ENCODE measurements around the gene PREPL.
A peak's percentile ranks its signal among the peaks of the same experiment; 100 is the strongest.

Gene PREPL

DNA sequence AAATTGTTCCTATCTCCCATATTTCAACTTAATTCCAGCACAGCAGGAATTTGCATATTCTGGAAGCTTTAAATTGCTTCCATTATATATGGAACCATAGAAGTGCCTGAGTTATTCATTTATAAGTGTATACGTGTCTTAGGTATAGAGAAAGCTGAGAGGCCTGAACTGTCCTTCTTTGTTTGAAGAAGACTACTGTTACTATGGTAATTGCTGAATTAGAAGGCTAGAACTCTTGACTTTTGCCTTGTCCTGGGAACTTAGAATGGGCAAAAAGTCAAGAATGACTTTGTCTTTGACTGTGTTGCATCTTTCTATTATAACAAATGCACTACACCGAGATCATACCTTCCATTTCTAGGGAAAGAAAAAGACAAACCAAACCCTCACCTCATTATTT lies 16.2 kb upstream of the PREPL start:
- TF ChIP-seq, protein P1, sequence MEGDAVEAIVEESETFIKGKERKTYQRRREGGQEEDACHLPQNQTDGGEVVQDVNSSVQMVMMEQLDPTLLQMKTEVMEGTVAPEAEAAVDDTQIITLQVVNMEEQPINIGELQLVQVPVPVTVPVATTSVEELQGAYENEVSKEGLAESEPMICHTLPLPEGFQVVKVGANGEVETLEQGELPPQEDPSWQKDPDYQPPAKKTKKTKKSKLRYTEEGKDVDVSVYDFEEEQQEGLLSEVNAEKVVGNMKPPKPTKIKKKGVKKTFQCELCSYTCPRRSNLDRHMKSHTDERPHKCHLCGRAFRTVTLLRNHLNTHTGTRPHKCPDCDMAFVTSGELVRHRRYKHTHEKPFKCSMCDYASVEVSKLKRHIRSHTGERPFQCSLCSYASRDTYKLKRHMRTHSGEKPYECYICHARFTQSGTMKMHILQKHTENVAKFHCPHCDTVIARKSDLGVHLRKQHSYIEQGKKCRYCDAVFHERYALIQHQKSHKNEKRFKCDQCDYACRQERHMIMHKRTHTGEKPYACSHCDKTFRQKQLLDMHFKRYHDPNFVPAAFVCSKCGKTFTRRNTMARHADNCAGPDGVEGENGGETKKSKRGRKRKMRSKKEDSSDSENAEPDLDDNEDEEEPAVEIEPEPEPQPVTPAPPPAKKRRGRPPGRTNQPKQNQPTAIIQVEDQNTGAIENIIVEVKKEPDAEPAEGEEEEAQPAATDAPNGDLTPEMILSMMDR (IDR thresholded peaks at IDR 0.05; ENCODE audit: low read depth, low read length, missing control alignments), result no peak
- H3K4me3 ChIP-seq (replicated peaks; ENCODE audit: low read depth, low read length), result no peak overlapping the region
- DNase-seq (ENCODE audit: extremely low read depth, low read depth), result no peak

DNA sequence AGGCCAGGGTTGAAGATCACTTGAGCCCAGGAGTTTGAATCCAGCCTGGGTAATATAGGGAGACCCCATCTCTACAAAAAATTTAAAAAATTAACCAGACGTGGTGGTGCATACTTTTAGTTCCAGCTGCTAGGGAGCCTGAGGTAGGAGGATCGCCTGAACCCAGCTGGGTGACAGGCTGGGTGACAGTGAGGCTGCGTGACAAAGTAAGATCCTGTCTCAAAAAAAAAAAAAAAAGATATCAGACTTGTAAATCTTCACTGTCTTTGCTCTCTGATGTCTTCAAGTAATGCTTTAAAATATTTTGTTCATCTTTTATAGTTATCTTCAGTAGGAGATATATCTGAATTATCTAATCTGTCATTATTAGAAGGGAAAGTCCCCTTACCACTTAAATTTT lies 11.0 kb upstream of the PREPL start:
- no peak for DNase-seq (ENCODE audit: extremely low read depth, low read depth)
- no peak overlapping the region for H3K4me3 ChIP-seq (replicated peaks; ENCODE audit: low read depth, low read length)
- TF ChIP-seq, protein P1 (IDR thresholded peaks at IDR 0.05; ENCODE audit: low read depth, low read length, missing control alignments), result no peak

DNA sequence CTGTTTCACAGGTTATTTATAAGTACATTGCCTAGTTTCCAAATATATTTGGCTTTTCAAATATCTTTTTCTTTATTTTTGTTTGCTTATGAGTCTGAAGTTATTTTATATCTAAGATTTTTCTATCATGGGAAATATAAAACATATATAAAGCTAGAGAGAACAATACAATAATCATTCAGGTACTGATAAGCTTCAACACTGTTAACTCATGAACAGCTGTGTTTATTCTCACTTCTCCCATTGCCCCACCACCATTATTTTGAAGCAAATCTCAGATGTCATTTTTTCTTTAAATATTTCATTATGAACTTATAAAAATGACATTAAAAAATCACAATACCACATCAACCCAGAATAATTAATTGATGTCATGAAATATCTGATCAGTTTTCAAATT lies 10.2 kb upstream of the PREPL start:
- no peak overlapping the region for H3K4me3 ChIP-seq (replicated peaks; ENCODE audit: low read depth, low read length)
- TF ChIP-seq, protein P1 (IDR thresholded peaks at IDR 0.05; ENCODE audit: low read depth, low read length, missing control alignments), result no peak
- DNase-seq (ENCODE audit: extremely low read depth, low read depth), result no peak

DNA sequence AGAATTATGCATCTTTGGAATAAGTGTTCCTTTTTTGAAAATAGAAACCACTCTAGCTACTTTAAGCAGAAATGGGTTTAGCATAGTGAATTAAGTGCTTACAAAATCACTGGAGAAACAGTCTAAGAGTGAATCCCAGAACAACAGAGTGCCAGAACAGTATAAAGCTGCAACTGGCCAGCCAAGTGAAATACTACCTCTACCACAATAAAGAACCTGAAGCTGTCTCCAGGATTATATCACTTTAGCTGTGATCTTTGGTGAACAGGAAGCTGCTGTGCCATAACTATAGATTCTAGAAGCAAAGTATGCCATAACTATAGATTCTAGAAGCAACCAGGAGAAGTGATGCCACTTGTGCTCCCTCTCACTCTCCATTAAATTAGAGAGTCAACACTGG lies 8.1 kb upstream of the PREPL start:
- DNase-seq (ENCODE audit: extremely low read depth, low read depth), result no peak
- TF ChIP-seq, protein P1 (IDR thresholded peaks at IDR 0.05; ENCODE audit: low read depth, low read length, missing control alignments), result no peak
- H3K4me3 ChIP-seq (replicated peaks; ENCODE audit: low read depth, low read length), result no peak overlapping the region

DNA sequence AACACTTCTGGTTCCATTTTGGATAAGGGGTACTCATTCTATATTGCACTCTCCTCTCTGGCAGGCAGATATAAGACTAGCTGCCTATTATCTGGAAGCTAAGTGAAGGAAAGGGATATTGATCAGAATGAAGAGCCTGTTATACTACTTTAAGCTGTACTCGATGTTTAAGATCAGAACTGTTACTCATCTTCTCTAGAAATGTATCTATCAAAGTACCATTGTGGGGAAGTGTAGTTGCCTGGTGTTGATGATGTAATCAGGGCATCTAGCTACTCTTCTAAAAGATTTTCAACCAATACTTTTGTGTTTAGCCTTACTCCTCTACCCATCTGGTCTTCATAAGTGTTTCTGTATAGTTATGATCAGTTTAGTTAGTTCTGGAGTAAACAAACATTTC lies 6.3 kb upstream of the PREPL start:
- no peak overlapping the region for H3K4me3 ChIP-seq (replicated peaks; ENCODE audit: low read depth, low read length)
- DNase-seq (ENCODE audit: extremely low read depth, low read depth), result no peak
- TF ChIP-seq, protein P1 (IDR thresholded peaks at IDR 0.05; ENCODE audit: low read depth, low read length, missing control alignments), result no peak

DNA sequence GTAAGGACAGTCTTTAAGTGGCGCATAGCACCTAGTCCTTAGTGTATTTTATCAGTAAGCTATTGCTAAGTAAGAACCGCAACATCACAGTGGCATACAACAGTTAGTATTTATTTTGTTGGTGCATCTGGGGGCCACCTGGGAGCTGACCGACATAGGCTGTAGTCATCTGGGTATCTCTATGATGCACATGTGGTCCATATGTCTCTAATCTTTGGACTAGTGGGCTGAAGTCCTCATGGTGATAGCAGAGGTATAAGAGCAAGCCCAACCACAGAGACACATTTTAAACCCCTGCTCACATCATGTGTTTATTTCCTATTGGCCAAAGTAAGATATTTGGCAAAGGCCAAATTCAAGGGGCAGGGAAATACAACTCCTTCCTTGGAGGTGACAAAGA lies 3.3 kb upstream of the PREPL start:
- no peak overlapping the region for H3K4me3 ChIP-seq (replicated peaks; ENCODE audit: low read depth, low read length)
- TF ChIP-seq, protein P1 (IDR thresholded peaks at IDR 0.05; ENCODE audit: low read depth, low read length, missing control alignments), result no peak
- DNase-seq (ENCODE audit: extremely low read depth, low read depth), result peak; percentile 92

All from HFF-Myc (cell line).